K562 (cell line): Measurements from ENCODE around the gene BSDC1. TPM values are rescaled to one million over a fixed set of nuclear protein-coding genes. Genes with fewer than 3 reads are reported as not detected.

ENCODE experiments used
- CBX5 ChIP-seq: IDR thresholded peaks from 2 replicates; pipeline ENCODE4 v1.6.1; 2014; ENCODE audit warnings: low read depth, borderline replicate concordance
- EHMT2 ChIP-seq: fragments of 450-650 bp; IDR thresholded peaks from 2 replicates; pipeline ENCODE4 v1.6.1; 2018; ENCODE audit warnings: antibody characterized with exemption
- FOXP1 ChIP-seq: sonication (generic); formaldehyde crosslinking; IDR thresholded peaks from 2 replicates; pipeline ENCODE4 v1.8.0; 2022; ENCODE audit warnings: mild to moderate bottlenecking, missing genetic modification reagents
- HNRNPL ChIP-seq: fragments of 200-400 bp; formaldehyde crosslinking; IDR thresholded peaks from 2 replicates; pipeline ENCODE4 v1.6.1; 2017; ENCODE audit warnings: low read depth, mild to moderate bottlenecking, low read length
- KLF10 ChIP-seq: fragments of 250-450 bp; sonication (Bioruptor Pico); IDR thresholded peaks from 2 replicates; pipeline ENCODE4 v1.6.1; 2021; ENCODE audit warnings: matching md5 sums
- KLF13 ChIP-seq: fragments of 450-650 bp; IDR thresholded peaks from 2 replicates; pipeline ENCODE4 v1.6.1; 2016; ENCODE audit warnings: missing genetic modification characterization, low read depth, mild to moderate bottlenecking, missing compliant biosample characterization, moderate library complexity, borderline replicate concordance
- MTA3 ChIP-seq: fragments of 450-650 bp; formaldehyde crosslinking; IDR thresholded peaks from 2 replicates; pipeline ENCODE4 v1.6.1; 2017; ENCODE audit warnings: mild to moderate bottlenecking, borderline replicate concordance
- NELFE ChIP-seq: IDR thresholded peaks from 2 replicates; pipeline ENCODE4 v1.6.1; 2011; ENCODE audit warnings: mild to moderate bottlenecking; ENCODE audit not compliant: insufficient read depth, insufficient read length
- NR1H2 ChIP-seq: sonication (generic); formaldehyde crosslinking; IDR thresholded peaks from 2 replicates; pipeline ENCODE4 v1.4.0; 2020; ENCODE audit warnings: mild to moderate bottlenecking, missing genetic modification reagents
- PHF8 ChIP-seq: fragments of 200-600 bp; sonication (generic); IDR thresholded peaks from 2 replicates; pipeline ENCODE4 v1.6.1; 2012; ENCODE audit warnings: mixed run types, mild to moderate bottlenecking, inconsistent platforms, low read length, moderate library complexity, borderline replicate concordance
- REST ChIP-seq, 2 experiments: fragments of 450-650 bp; formaldehyde crosslinking in 1 of 2; IDR thresholded peaks; 2 replicates each; pipeline versions ENCODE4 v1.4.0 to v1.6.1; 2014 to 2020; ENCODE audit warnings: mild to moderate bottlenecking in 2 of 2, borderline replicate concordance in 1 of 2, low read depth in 1 of 2
- SMARCA5 ChIP-seq: fragments of 450-650 bp; IDR thresholded peaks from 2 replicates; pipeline ENCODE4 v1.6.1; 2016
- TAF7 ChIP-seq: fragments of 450-650 bp; IDR thresholded peaks from 2 replicates; pipeline ENCODE4 v1.6.1; 2016; ENCODE audit warnings: missing genetic modification characterization, missing compliant biosample characterization
- ZNF146 ChIP-seq: IDR thresholded peaks from one replicate; pipeline ENCODE4 v1.6.1; 2018; ENCODE audit warnings: missing compliant biosample characterization; ENCODE audit not compliant: unreplicated experiment
- ZNF239 ChIP-seq: fragments of 250-450 bp; sonication (Bioruptor Pico); IDR thresholded peaks from 2 replicates; pipeline ENCODE4 v1.4.0; 2020; ENCODE audit warnings: mild to moderate bottlenecking
- ZNF311 ChIP-seq: fragments of 250-450 bp; sonication (Bioruptor Pico); IDR thresholded peaks from 2 replicates; pipeline ENCODE4 v1.4.0; 2020; ENCODE audit warnings: mild to moderate bottlenecking, moderate library complexity
- polyA plus RNA-seq, 8 experiments: library from polyadenylated mRNA; depleted of rRNA in 4 of 8; stranded (reverse) in 5 of 8; unstranded in 3 of 8; fragments of >200 nt; fragmentation: Nextera tagmentation in 2 of 8; fragmentation: Illumina TruSeq in 1 of 8; extraction: Ambion mirVana in 2 of 8; extraction: Trizol in 1 of 8; gene quantifications; 2 replicates each; pipeline versions ENCODE4 v1.2.1 to v1.2.3, GENCODE V29; 2011 to 2014; ENCODE audit warnings: inconsistent platforms in 1 of 8, missing spikeins in 1 of 8
- total RNA-seq, 7 experiments: library from RNA; depleted of rRNA in 6 of 7; stranded (reverse); fragments of >200 nt in 6 of 7; fragmentation: Illumina TruSeq in 2 of 7; extraction: Trizol in 2 of 7; gene quantifications; 2 replicates each; pipeline versions ENCODE4 v1.2.1 to v1.2.3, GENCODE V29; 2011 to 2021; ENCODE audit warnings: low replicate concordance in 1 of 7
- TF ChIP-seq, protein P1 (sequence below): fragments of 250-450 bp; sonication (Bioruptor Pico); IDR thresholded peaks from 2 replicates; pipeline ENCODE4 v1.9.0; 2021; ENCODE audit warnings: mild to moderate bottlenecking, inconsistent platforms

Gene BSDC1
- total and polyA plus RNA-seq, 9 of the 15 experiments (the other 6 are each of a cell fraction or from before 2014, with no cell fraction given), result 10.2 to 96.8 (median 73.1) TPM

GRCh38 chr1:32390904-32391870 is 3.1 kb downstream of the BSDC1 start (continued):
- TF ChIP-seq REST (IDR thresholded peaks at IDR 0.05; ENCODE audit: borderline replicate concordance) (peak; percentile 26; the same call in 1 of the 2 replicates), REST (CRISPR knock-in tag; IDR thresholded peaks at IDR 0.05; ENCODE audit: low read depth) (no peak), NELFE (no peak), EHMT2 (peak; percentile 90), NR1H2 (CRISPR knock-in tag) (no peak), CBX5 (no peak), ZNF146 (no peak), SMARCA5 (peak; percentile 72), PHF8 (no peak), KLF10 (no peak), TAF7 (tag) (no peak), KLF13 (tag) (peak; percentile 58; the same call in 1 of the 2 replicates), HNRNPL (no peak), MTA3 (peak; percentile 88), ZNF311 (CRISPR knock-in tag) (no peak), FOXP1 (CRISPR knock-in tag) (peak; percentile 75), ZNF239 (CRISPR knock-in tag) (no peak)
- TF ChIP-seq, protein P1, sequence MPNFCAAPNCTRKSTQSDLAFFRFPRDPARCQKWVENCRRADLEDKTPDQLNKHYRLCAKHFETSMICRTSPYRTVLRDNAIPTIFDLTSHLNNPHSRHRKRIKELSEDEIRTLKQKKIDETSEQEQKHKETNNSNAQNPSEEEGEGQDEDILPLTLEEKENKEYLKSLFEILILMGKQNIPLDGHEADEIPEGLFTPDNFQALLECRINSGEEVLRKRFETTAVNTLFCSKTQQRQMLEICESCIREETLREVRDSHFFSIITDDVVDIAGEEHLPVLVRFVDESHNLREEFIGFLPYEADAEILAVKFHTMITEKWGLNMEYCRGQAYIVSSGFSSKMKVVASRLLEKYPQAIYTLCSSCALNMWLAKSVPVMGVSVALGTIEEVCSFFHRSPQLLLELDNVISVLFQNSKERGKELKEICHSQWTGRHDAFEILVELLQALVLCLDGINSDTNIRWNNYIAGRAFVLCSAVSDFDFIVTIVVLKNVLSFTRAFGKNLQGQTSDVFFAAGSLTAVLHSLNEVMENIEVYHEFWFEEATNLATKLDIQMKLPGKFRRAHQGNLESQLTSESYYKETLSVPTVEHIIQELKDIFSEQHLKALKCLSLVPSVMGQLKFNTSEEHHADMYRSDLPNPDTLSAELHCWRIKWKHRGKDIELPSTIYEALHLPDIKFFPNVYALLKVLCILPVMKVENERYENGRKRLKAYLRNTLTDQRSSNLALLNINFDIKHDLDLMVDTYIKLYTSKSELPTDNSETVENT (CRISPR knock-in tag), result no peak; the same call in 1 of the 2 replicates
